ENCODE results near the gene SORL1. TPM values are rescaled to one million over a fixed set of nuclear protein-coding genes. Genes with fewer than 3 reads are reported as not detected.

The SORL1 gene
- total and polyA plus RNA-seq, 2 donors from 2014 or later: 15.2 to 74.2 TPM

DNA sequence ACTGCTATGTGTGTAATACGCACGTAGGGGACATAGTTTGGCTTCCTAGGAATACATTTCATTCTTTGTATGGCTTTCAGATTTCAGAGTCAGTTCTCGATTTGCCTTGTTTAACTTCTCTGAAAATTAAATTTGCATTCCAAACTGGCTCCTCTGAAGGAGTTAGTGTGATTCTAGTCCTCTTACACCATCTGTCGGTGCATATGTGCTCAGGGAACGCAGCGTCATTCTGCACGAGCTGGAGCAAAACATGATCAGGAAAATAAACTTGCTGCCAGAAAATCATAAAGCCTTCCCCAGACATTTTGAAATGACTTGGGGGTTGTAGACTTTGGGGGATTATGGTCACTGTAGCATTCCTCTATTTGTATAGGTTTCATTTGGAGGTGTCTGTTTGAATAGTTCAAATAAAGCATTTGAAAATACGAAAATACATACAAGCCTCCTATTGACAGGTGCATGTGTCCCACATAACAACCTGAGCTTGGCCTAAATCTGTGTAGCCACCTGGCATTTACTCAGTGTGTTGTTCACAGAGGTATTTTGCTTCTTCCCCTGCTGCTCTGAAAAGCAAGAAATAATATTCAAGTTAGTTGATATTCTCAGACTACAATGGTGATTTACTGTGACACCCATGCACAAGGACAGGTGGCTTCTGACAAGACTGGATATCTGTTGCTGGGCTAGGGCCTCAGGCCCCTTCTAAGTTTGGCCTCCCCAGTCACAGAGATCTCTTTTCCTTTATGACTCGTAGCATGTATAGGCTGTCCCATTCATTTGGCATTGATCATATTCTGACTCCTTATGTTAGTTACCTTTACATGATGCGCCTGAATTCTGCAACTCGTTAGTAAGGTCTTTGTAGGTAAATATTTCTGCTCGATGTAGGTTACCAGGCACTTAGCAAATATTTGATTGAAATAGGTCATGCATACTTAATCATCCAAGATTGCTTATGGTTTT is 82.3 kb downstream of the SORL1 start:
- DNase-seq (peak in 2 of 5 donors; percentile 4 to 29), FAIRE-seq (no peak)
- H3K4me1 ChIP-seq (ENCODE audit: control insufficient read depth in 2 of 3, insufficient read depth in 2 of 3, low read depth in 1 of 3, low read length in 3 of 3): no peaks in the 10 kb centered on the region
- H3K9me3 ChIP-seq (ENCODE audit: control insufficient read depth in 2 of 3, insufficient read depth in 1 of 3, low read length in 3 of 3): peaks cover 0 to 8% (median 3%) of the 10 kb centered on the region in 3 donors
- TF ChIP-seq, protein P1, sequence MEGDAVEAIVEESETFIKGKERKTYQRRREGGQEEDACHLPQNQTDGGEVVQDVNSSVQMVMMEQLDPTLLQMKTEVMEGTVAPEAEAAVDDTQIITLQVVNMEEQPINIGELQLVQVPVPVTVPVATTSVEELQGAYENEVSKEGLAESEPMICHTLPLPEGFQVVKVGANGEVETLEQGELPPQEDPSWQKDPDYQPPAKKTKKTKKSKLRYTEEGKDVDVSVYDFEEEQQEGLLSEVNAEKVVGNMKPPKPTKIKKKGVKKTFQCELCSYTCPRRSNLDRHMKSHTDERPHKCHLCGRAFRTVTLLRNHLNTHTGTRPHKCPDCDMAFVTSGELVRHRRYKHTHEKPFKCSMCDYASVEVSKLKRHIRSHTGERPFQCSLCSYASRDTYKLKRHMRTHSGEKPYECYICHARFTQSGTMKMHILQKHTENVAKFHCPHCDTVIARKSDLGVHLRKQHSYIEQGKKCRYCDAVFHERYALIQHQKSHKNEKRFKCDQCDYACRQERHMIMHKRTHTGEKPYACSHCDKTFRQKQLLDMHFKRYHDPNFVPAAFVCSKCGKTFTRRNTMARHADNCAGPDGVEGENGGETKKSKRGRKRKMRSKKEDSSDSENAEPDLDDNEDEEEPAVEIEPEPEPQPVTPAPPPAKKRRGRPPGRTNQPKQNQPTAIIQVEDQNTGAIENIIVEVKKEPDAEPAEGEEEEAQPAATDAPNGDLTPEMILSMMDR (IDR thresholded peaks at IDR 0.05; ENCODE audit: borderline replicate concordance, extremely low read depth, insufficient read depth): peak; percentile 41
- H3K27me3 ChIP-seq (ENCODE audit: control insufficient read depth, insufficient read depth, low read length): no peaks in the 10 kb centered on the region
- intact Hi-C loops (cut with DNase I): no loop called here
- H3K36me3 ChIP-seq (ENCODE audit: control insufficient read depth in 2 of 3, insufficient read depth in 3 of 3, low read length in 3 of 3): no peaks in the 10 kb centered on the region
- no peak overlapping the region for H3K4me3 ChIP-seq (ENCODE audit: low read length in 3 of 3)
- no peak overlapping the region for H3K9ac ChIP-seq (ENCODE audit: low read length in 3 of 3)
- no peak overlapping the region for H3K27ac ChIP-seq (ENCODE audit: low read depth in 2 of 2, low read length in 2 of 2)

DNA sequence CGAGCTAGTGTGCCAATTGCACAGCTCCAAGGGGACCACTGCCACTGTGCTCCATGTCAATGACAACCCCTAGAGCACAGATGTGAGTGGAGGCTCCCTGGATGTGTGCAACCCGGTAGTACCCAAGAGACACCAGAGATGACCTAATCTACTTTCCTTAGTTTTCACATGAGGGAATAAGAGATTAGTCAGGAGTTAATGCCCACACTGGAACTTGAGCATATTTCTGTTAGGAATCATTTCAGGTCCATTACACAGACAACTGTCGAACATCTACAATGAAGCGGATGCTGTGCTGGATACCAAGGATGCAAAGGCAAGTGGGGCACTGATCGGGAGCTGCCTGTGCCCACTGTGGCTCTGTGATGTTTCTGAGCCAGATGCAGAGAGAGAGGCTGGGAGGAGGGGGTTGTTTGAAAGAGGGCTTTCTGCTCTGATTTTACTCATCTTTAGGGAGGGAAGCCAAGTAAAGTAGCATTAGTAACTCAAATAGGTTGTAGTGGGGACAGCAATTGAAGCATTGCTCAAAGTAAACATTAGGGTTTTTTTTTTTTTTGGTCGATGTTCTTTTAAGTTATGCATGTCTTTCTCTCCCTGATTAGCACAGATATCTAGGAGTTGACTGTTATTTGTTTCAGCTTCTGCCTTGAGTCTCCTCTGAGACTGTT is 83.1 kb downstream of the SORL1 start:
- intact Hi-C loops (cut with DNase I): no loop called here
- FAIRE-seq (no peak), DNase-seq (no peak)
- Histone ChIP-seq H3K27ac (ENCODE audit: low read depth in 2 of 2, low read length in 2 of 2) (no peak overlapping the region), H3K4me1 (ENCODE audit: control insufficient read depth in 2 of 3, insufficient read depth in 2 of 3, low read depth in 1 of 3, low read length in 3 of 3) (no peaks in the 10 kb centered on the region), H3K9ac (ENCODE audit: low read length in 3 of 3) (no peak overlapping the region), H3K9me3 (ENCODE audit: control insufficient read depth in 2 of 3, insufficient read depth in 1 of 3, low read length in 3 of 3) (peaks cover 0 to 7% (median 3%) of the 10 kb centered on the region in 3 donors), H3K4me3 (ENCODE audit: low read length in 3 of 3) (no peak overlapping the region), H3K36me3 (ENCODE audit: control insufficient read depth in 2 of 3, insufficient read depth in 3 of 3, low read length in 3 of 3) (no peaks in the 10 kb centered on the region), H3K27me3 (ENCODE audit: control insufficient read depth, insufficient read depth, low read length) (no peaks in the 10 kb centered on the region)
- TF ChIP-seq, protein P1 (IDR thresholded peaks at IDR 0.05; ENCODE audit: borderline replicate concordance, extremely low read depth, insufficient read depth): no peak

DNA sequence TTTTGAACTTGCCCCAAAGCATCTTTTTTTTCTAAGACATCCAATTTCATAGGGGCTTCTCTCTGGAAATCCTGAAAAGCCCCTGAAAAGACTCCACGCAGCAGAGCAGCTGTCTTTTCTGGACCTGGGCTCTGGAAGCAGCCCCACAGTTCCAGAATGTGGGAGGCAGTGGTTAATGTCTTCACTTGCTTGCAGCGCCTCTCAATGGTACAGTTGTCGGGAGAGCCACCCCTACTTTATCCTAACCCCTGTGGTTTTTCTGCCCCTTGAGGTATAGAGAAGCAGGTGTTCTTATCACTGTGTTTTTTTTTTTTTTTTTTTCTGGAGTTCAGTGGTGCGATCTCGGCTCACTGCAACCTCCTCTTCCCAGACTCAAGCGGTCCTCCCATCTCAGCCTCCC is 84.0 kb downstream of the SORL1 start:
- no peak for FAIRE-seq
- intact Hi-C loops (cut with DNase I): no loop called here
- Histone ChIP-seq H3K9ac (ENCODE audit: low read length in 3 of 3) (no peak overlapping the region), H3K9me3 (ENCODE audit: control insufficient read depth in 2 of 3, insufficient read depth in 1 of 3, low read length in 3 of 3) (no peaks in the 10 kb centered on the region), H3K36me3 (ENCODE audit: control insufficient read depth in 2 of 3, insufficient read depth in 3 of 3, low read length in 3 of 3) (no peaks in the 10 kb centered on the region), H3K4me1 (ENCODE audit: control insufficient read depth in 2 of 3, insufficient read depth in 2 of 3, low read depth in 1 of 3, low read length in 3 of 3) (no peaks in the 10 kb centered on the region), H3K4me3 (ENCODE audit: low read length in 3 of 3) (no peak overlapping the region), H3K27ac (ENCODE audit: low read depth in 2 of 2, low read length in 2 of 2) (no peak overlapping the region), H3K27me3 (ENCODE audit: control insufficient read depth, insufficient read depth, low read length) (no peaks in the 10 kb centered on the region)
- no peak for DNase-seq
- TF ChIP-seq, protein P1 (IDR thresholded peaks at IDR 0.05; ENCODE audit: borderline replicate concordance, extremely low read depth, insufficient read depth): no peak
